GM19324 (cell line): Measurements from ENCODE around the gene TOP2B.

Source experiments
- ATAC-seq: cut with Tn5 transposase; IDR thresholded peaks from one replicate; pipeline ENCODE4 v1.9.1; 2021; ENCODE audit warnings: mild to moderate bottlenecking, moderate library complexity; ENCODE audit not compliant: unreplicated experiment, low FRiP score

The TOP2B gene, protein sequence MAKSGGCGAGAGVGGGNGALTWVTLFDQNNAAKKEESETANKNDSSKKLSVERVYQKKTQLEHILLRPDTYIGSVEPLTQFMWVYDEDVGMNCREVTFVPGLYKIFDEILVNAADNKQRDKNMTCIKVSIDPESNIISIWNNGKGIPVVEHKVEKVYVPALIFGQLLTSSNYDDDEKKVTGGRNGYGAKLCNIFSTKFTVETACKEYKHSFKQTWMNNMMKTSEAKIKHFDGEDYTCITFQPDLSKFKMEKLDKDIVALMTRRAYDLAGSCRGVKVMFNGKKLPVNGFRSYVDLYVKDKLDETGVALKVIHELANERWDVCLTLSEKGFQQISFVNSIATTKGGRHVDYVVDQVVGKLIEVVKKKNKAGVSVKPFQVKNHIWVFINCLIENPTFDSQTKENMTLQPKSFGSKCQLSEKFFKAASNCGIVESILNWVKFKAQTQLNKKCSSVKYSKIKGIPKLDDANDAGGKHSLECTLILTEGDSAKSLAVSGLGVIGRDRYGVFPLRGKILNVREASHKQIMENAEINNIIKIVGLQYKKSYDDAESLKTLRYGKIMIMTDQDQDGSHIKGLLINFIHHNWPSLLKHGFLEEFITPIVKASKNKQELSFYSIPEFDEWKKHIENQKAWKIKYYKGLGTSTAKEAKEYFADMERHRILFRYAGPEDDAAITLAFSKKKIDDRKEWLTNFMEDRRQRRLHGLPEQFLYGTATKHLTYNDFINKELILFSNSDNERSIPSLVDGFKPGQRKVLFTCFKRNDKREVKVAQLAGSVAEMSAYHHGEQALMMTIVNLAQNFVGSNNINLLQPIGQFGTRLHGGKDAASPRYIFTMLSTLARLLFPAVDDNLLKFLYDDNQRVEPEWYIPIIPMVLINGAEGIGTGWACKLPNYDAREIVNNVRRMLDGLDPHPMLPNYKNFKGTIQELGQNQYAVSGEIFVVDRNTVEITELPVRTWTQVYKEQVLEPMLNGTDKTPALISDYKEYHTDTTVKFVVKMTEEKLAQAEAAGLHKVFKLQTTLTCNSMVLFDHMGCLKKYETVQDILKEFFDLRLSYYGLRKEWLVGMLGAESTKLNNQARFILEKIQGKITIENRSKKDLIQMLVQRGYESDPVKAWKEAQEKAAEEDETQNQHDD (N-terminal part only)

DNA sequence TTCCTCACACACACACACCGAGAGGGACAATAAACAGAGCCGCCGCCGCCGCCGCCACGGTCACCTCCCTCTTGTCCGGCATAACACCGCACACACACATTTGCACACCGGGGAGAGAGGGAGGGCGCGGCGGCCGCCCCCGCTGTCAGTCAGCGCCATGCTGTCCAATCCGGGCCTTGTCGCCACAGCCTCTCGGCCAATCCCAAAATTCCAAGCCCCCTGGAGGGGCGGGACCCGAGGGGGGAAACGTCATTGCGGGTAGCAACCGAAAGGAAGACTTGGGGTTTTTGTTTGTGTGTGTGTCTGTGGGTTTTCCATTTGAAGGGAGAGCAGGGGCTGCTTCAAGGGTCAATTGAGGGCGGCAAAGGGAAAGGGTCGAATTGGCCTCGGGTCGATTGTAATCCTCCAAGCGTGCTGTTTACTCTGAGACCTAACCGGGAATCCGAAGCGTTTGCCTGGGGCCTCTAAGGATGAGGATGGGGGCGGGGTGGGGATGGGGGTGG lies at the start of gene TOP2B:
TSS of gene TOP2B (minus strand) at position 96 of the 503 bp plus-strand sequence. CDS start 610 bp downstream, outside the sequence.
- peak; percentile 95 for ATAC-seq

DNA sequence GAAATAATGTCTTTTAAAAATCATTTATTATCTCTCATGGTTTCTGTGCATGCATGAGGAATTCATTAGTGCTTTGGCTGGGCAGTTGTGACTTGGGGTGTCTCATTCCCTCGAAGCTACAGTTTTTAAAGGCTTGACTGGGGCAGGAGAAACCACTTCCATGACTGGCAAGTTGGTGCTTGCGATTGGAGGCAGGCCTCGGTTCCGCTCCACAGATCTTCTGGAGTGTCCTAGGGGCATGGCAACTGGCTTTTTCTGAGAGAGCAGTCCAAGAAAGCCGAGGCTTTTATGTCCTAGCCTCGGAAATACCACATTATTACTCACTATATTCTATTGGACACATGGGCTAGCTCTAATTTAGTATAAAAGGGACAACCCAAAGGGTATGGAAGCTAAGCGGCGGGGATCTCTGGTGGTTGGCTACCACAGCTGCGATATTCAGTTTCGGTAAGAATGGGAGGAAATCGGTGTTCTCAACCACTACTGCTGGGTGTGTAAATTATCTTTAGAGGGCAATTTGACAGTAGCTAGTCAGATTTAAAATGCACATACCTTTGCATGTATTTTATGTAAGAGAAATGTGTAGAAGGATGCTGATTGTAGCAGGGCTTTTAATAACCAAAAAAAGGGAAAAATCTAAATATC lies 48.8 kb upstream of the TOP2B start:
- no peak for ATAC-seq

DNA sequence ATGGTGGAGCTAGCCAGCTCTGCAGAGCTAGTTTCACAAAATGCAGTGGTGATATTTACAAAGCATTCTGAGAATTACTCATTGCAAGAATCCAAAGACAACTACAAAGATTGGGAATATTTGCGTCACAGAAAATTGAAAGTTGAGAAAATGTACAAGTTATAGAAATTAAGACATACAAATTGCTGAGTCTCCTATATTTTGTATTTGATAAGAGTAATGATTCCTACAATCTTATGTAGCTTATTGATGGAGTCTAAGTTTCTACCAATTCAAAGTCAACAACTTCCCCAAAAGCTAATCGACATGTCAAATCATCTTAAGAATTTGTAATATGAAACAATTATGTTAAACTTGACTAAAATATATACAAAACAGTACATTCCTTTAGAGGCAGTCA lies 46.4 kb upstream of the TOP2B start:
- ATAC-seq: no peak

DNA sequence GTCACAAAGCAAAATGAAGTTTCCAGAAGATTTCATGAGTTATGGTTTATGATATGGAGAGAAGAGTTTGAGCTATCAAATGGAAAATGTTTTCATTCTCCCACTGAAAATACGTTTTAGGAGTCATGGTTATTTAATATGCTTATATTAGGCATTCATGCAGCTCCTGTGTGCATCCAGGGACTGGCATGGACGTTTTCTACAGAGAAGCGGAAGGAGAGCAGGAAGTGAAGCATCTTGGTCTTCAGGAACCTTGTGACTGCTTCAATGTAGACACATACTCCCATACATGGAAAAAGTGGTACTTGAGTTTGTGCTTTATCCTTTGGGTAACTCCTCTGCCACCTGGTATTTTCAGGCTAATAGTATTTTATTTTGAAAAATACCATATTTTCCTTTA lies 43.3 kb upstream of the TOP2B start:
- ATAC-seq: no peak

DNA sequence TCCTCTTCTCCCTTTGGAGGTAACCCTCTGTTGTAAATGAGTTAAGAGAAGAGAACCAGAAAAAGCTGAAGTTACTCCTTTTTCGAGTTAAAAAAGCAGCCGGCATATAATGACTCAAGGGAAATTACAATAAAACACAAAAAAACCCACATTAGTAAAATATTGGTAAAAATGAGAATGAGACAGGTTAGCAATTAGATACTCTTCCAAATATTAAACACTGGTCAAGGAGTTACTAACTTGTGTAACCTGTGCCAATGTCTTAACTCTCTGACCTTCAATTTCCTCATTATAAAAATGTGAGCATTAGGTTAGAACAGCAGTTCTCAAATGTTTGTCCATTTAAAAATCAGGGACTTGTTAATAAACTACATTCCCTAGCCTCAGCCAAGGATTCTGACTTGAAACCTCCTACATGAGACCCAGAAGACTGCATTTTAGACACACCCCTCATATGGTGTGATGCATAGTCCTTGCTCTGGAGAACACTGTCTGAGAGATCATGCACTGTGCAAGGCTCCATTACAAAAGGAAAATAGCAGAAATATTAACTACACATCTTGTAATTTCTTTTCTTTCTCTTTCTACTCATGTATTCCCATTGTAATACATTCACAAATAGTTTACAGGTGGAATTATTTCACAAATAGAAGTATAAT lies 42.7 kb upstream of the TOP2B start:
- ATAC-seq: no peak

DNA sequence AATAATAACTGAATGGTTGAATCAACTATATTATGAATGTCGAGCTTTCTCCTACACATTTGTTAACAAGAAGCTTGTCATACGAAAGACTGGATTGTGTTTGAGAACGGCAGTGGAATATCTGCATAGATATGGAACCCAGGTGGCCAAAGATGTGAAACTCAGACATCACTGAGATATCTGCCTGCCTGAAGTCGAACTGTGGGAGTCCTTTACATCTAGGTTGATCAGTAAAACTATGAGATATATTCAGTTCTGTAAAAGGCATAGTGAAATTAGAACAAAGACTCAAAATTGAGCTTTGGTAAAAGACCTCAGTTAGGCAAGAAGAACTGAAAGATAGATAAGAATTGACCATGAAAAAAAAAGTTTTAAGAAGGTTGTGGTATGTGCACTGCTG lies 41.5 kb upstream of the TOP2B start:
- no peak for ATAC-seq

DNA sequence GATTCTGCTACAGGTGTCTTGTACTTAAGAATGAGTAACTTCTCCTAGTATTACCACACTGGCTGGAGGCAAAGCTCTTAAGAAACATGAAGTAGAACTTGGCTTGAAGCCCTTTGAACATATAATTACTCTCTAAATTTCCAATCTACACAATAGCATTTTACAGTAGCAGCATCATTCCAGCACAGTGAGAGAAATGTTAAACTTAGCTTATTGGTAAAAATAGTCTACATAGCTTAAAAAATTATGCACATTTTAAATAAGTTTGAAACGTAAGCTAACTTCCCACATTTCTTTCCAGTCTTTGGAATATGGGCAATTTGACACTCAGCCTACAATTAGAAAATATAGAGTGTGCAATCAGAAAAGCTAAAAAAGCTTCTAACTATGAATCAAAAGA lies 32.8 kb upstream of the TOP2B start:
- no peak for ATAC-seq

DNA sequence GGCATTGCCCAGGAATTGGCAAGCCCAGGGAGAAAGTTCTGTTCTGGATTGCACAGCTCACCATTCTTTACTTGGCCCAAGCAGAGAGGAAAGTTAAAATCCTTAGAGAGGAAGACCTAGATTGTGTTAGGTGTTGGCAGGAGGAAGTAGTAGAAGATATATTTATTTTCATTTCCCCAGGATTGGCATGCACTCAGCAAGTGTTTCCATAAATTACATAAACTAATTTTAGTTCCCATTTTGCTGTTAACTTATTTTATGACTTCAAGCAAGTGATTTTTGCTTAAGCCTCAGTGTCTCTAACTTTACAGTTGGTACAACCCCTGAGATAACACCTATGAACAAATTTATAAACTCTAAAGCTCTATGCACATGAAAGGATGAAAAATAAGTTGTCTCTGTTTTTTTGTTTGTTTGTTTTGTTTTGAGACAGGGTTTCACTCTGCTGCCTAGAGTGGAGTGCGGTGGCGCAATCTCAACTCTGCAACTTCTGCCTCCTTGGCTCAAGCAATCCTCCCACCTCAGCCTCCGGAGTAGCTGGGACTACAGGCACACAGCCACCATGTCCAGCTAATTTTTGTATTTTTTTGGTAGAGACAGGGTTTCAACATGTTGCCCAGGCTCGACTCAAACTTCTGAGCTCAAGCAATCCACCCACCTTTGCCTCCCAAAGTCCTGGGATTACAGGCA lies 31.2 kb upstream of the TOP2B start:
- no peak for ATAC-seq

DNA sequence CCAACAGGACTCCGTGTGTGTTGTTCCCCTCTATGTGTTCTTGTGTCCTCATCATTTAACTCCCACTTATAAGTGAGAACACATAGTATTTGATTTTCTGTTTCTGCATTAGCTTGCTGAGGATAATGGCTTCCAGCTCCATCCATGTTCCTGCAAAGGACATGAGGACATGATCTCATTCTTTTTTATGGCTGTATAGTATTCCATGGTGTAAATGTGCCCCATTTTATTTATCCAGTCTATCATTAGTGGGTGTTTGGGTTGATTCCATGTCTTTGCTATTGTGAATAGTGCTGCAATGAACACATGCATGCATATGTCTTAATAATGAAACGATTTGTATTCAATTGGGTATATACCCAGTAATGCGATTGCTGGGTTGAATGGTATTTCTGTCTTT lies 28.5 kb upstream of the TOP2B start:
- ATAC-seq: no peak

DNA sequence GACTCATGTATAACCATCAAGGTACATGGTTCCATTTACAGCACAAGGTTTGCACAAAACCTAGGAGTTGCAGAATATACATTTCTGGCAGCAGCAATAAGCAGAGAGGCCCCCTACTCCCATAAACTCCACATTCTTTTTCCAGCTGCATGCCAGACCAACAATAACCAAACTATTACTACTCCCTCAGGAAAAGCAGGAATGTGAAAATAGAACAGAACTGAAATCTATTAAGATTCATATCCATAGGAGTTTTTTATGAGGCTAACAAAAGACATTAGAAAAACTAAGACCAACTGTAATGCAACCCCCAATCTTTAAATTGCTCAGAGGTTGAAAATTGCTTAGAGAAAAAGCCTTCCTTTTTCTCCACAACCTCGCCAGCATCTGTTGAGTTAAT lies 27.6 kb upstream of the TOP2B start:
- no peak for ATAC-seq

DNA sequence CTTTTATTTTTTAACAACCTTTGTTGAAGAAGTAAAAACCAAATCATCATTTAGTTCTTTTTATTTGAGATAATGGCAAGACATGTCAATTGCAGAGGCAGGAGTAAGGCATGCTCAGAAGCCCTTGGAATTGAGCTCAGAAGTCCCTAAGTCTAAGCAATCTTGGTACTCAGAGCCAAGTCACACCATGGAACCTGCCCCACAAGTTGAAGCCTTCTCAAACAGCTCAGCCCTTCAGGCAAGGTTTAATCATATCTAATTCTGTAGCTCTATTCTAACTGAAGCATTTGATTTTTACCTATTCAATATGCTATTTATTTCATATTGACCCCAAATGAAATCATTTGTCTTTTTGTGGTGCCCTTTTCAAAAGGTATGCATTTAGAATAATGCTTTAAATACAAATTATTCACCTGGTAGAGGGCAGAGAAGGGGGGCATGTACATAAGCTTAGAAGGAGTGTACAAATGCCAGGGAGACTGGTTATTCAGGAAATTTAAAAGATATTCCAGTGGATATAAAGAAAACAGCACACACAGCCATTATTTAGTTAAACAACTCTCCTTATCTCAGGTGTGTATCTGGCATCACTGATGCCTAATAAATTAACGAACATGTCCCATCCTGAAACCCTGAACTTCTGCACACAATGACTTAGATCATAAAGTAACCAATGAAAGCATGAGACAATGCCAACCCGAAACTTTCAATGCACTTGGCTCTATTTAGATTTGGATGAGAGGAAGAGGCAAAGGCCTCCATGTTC lies 26.2 kb upstream of the TOP2B start:
- no peak for ATAC-seq

DNA sequence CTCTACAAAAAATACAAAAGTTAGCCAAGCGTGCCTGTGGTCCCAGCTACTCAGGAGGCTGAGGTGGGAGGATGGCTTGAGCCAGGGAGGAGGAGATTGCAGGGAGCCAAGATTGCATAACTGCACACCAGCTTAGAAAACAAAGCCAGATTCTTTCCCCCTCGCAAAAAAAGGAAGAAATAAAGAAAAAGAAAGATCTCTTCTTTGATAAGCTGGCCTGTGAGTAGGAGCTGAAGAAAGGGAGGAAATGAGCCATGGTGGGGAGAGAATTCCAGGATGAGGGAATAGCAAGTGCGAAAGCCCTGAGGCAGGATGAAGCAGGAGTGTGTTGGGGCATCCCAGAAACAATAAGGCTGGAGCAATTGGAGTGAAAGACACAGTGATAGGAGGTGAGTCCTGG lies 24.5 kb upstream of the TOP2B start:
- no peak for ATAC-seq

DNA sequence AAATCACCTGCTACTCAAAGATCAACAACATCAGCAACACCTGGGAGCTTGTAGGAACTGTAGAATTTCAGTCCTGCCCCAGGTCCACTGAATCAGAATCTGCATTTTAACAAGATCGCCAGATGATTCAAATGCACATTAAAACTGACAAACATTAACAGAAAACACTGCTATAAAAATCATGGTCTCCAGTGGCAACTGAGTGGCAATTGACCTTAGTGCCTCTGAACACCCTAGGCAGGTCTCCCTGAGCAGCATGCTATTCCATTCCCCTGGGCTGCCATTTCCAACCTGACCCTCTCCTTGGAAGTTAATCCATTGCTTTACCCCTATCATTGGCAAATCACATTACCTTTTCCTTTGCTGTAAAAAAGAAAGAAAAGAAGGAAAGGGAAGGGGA lies 23.0 kb upstream of the TOP2B start:
- ATAC-seq: no peak

DNA sequence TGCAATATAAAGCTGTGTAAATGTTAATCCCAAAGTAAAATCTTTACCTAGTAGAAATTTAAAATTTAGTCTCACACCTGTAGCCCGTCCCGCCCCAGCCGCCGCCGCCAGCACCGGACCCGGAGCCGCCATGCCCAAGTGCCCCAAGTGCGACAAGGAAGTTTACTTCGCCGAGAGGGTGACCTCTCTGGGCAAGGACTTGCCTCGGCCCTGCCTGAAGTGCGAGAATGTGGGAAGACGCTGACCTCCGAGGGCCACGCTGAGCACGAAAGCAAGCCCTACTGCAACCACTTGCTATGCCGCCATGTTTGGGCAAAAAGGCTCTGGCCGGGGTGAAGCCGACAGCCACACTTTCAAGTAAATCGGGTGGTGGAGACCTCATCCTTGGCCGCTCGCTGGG lies 22.1 kb upstream of the TOP2B start:
- ATAC-seq: no peak

DNA sequence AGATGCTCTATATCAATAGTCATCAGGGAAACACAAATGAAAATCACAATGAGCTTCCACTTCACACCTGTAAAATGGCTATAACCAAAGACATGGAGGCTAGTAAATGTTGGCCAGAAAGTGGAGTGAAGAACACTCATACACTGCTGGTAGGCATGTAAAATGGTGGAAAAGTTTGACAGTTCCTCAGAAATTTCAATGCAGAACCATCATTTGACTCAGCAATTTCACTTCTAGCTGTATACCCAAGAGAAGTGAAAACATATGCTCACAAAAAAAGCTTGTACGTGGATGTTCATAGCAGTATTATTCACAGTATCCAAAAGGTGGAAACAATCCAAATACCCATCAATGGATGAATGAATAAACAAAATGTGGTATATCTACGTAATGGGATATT lies 19.2 kb upstream of the TOP2B start:
- ATAC-seq: no peak

DNA sequence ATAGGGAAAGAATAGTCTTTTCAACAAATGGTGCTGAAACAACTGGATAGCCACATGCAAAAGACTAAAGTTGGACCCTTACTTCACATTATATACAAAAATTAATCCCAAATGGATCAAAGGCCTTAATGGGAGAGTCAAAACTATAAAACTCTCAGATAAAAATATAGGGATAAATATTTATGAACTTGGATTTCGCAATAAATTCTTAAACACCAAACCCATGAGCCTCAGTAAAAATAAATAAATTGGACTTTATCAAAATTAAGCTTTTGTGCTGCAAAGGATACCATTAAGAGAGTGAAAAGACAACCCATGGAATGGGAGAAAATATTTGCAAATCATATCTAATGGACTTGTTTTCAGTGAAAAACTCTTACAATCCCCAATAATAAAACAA lies 18.7 kb upstream of the TOP2B start:
- no peak for ATAC-seq

DNA sequence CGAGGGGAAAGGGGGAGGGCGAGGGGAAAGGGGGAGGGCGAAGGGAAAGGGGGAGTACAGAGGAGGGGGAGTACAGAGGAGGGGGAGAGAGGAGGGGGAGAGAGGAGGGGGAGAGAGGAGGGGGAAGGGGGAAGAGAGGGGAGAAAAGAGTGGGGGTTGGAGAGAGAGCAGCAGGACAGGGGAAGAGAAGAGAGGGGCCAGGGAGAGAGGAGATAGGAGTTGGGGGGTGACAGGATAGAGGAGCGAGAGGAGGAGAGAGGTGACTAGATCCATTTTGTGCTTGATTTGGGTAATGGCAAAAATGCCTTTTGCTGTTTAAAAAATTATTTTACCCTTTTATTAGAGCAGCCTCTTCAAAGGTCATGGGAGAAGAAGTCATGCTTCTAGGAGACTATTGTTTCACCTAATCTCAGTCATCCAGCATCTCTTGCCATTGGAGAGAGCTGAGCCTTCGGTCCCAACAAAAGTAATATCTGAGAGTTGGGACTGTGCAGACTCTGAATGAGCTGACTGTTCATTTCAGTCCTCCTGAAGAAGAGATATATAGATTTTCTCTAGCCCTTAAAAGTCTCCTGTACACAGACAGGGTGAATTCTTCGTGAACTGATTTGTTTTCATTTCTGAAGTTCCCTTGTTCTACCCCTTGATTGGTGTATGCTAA lies 15.1 kb upstream of the TOP2B start:
- ATAC-seq: no peak

DNA sequence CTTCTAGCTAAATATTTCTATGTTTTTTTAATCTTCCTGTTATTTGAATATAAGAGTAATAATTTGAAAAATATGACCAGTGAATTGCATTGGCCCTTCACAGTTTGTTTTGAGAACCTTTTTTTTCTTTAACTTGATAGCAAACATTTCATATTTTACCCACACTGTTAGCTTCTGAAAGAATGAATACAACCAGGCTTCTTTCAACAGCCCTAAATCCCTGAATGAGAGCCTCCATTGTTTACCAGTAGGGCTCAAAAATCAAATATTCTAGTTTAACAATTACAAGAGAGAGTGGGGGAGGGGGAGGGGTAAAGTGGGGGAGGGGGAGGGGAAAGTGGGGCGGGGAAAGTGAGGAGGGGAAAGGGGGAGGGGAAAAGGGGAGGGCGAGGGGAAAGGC lies 14.5 kb upstream of the TOP2B start:
- no peak for ATAC-seq
